IMR-90 (cell line): Measurements from ENCODE around the gene HIPK1. TPM values are rescaled to one million over a fixed set of nuclear protein-coding genes. Genes with fewer than 3 reads are reported as not detected.
"Not testable (repeated sequence)": the region's sequence is repeated elsewhere in the genome, so short reads cannot be mapped to it uniquely, and the experiment has no call there.

Experiments used
- ATAC-seq: fragments of 200-7000 bp; cut with Tn5 transposase; 2 replicates; pipeline ENCODE4 v1.9.1; 2020; ENCODE audit warnings: low read depth, mild to moderate bottlenecking, moderate library complexity
- BruUV-seq: library from RNA; stranded (reverse); fragments of 400-500 nt; replicated peaks from 2 replicates; lab custom pipeline; 2021; lab: Mats Ljungman, UMichigan
- CTCF ChIA-PET: fragments of 300-600 bp; formaldehyde crosslinking; extraction: SDS; loops from one replicate; lab custom pipeline; 2021; ENCODE audit warnings: antibody characterized with exemption; lab: Yijun Ruan, JAX
- POLR2A ChIA-PET: fragments of 300-600 bp; sonication (Branson Sonifier 250); formaldehyde crosslinking; loops from one replicate; lab custom pipeline; 2022; ENCODE audit warnings: antibody characterized with exemption; ENCODE audit not compliant: unreplicated experiment; lab: Charles Lee
- DNase-seq: peaks from one replicate; pipeline ENCODE4 v3.0.0; 2013
- H2AFZ ChIP-seq: replicated peaks from 2 replicates; pipeline ENCODE3; 2013; ENCODE audit warnings: low read length, mild to moderate bottlenecking; ENCODE audit not compliant: poor library complexity
- H2AK5ac ChIP-seq: 2 replicates; pipeline ENCODE4 v1.6.1; 2013; ENCODE audit warnings: low read depth, low read length, inconsistent platforms
- H2AK9ac ChIP-seq: replicated peaks from 2 replicates; pipeline ENCODE3; 2013; ENCODE audit warnings: mild to moderate bottlenecking, low read depth, low read length, moderate library complexity; ENCODE audit not compliant: poor library complexity
- H2BK120ac ChIP-seq: 2 replicates; pipeline ENCODE4 v1.6.1; 2013; ENCODE audit warnings: low read depth, low read length, inconsistent platforms
- H2BK15ac ChIP-seq: 3 replicates; pipeline ENCODE4 v1.6.1; 2013; ENCODE audit warnings: low read depth, low read length, inconsistent platforms
- H2BK20ac ChIP-seq: 2 replicates; pipeline ENCODE4 v1.6.1; 2013; ENCODE audit warnings: low read depth, mild to moderate bottlenecking, inconsistent platforms, low read length, moderate library complexity
- H2BK5ac ChIP-seq: 2 replicates; pipeline ENCODE4 v1.6.1; 2013; ENCODE audit warnings: mild to moderate bottlenecking, low read depth, low read length, inconsistent platforms; ENCODE audit not compliant: poor library complexity, severe bottlenecking
- H3K14ac ChIP-seq: replicated peaks from 2 replicates; pipeline ENCODE4 v1.6.1; 2013; ENCODE audit warnings: low read depth, low read length, inconsistent platforms
- H3K18ac ChIP-seq: 2 replicates; pipeline ENCODE4 v1.6.1; 2013; ENCODE audit warnings: low read depth, low read length, control low read depth
- H3K23ac ChIP-seq: 2 replicates; pipeline ENCODE4 v1.6.1; 2013; ENCODE audit warnings: low read depth, low read length, inconsistent platforms
- H3K27ac ChIP-seq: 2 replicates; pipeline ENCODE4 v1.5.1; 2013; ENCODE audit warnings: mild to moderate bottlenecking, control low read depth, low read length; ENCODE audit not compliant: insufficient read depth
- H3K27me3 ChIP-seq: 2 replicates; pipeline ENCODE4 v1.6.1; 2013; ENCODE audit warnings: low read length; ENCODE audit not compliant: control insufficient read depth, insufficient read depth
- H3K36me3 ChIP-seq: 2 replicates; pipeline ENCODE4 v1.6.1; 2013; ENCODE audit warnings: low read length, mixed read lengths; ENCODE audit not compliant: control insufficient read depth, insufficient read depth
- H3K4ac ChIP-seq: 2 replicates; pipeline ENCODE4 v1.6.1; 2013; ENCODE audit warnings: low read depth, low read length, inconsistent platforms
- H3K4me1 ChIP-seq: 2 replicates; pipeline ENCODE4 v1.6.1; 2013; ENCODE audit warnings: low read length, mixed read lengths; ENCODE audit not compliant: control insufficient read depth, insufficient read depth
- H3K4me2 ChIP-seq: 2 replicates; pipeline ENCODE4 v1.6.1; 2013; ENCODE audit warnings: low read depth, mild to moderate bottlenecking, control low read depth, low read length, moderate library complexity
- H3K4me3 ChIP-seq: 2 replicates; pipeline ENCODE4 v1.5.1; 2013; ENCODE audit warnings: low read depth, mild to moderate bottlenecking, control low read depth, low read length, moderate library complexity; ENCODE audit not compliant: insufficient read depth
- H3K56ac ChIP-seq: 2 replicates; pipeline ENCODE4 v1.6.1; 2013; ENCODE audit warnings: low read length, inconsistent platforms; ENCODE audit not compliant: insufficient read depth; ENCODE audit errors: extremely low read depth
- H3K79me1 ChIP-seq, 2 experiments: 2 replicates each; pipeline ENCODE4 v1.6.1; 2013; ENCODE audit warnings: low read length in 2 of 2, inconsistent platforms in 1 of 2, low read depth in 1 of 2
- H3K9ac ChIP-seq: 2 replicates; pipeline ENCODE4 v1.6.1; 2013; ENCODE audit warnings: low read depth, low read length, control low read depth
- H3K9me1 ChIP-seq: 2 replicates; pipeline ENCODE4 v1.6.1; 2013; ENCODE audit warnings: low read length, inconsistent platforms; ENCODE audit not compliant: insufficient read depth
- H3K9me3 ChIP-seq: 2 replicates; pipeline ENCODE4 v1.6.1; 2013; ENCODE audit warnings: low read length; ENCODE audit not compliant: control insufficient read depth, insufficient read depth
- H4K20me1 ChIP-seq: 2 replicates; pipeline ENCODE4 v1.6.1; 2013; ENCODE audit warnings: low read length, inconsistent platforms; ENCODE audit not compliant: insufficient read depth
- H4K5ac ChIP-seq: 2 replicates; pipeline ENCODE4 v1.6.1; 2013; ENCODE audit warnings: mild to moderate bottlenecking, low read depth, low read length, control low read depth
- H4K8ac ChIP-seq, 2 experiments: 2 replicates each; pipeline ENCODE4 v1.6.1; 2013; ENCODE audit warnings: low read depth in 2 of 2, low read length in 2 of 2, control low read depth in 1 of 2, inconsistent platforms in 1 of 2
- H4K91ac ChIP-seq: 2 replicates; pipeline ENCODE4 v1.6.1; 2013; ENCODE audit warnings: low read depth, low read length, inconsistent platforms; ENCODE audit not compliant: insufficient read depth
- BHLHE40 ChIP-seq: fragments of 150-350 bp; IDR thresholded peaks from 2 replicates; pipeline ENCODE4 v1.6.1; 2016; ENCODE audit warnings: mild to moderate bottlenecking, low read depth, low read length
- CHD1 ChIP-seq: IDR thresholded peaks from 2 replicates; pipeline ENCODE4 v1.6.1; 2012; ENCODE audit warnings: low read depth, low read length, improper control_type of control experiment
- ELK1 ChIP-seq: fragments of 150-350 bp; IDR thresholded peaks from 2 replicates; pipeline ENCODE4 v1.6.1; 2016; ENCODE audit warnings: low read depth, mild to moderate bottlenecking, low read length, moderate library complexity, borderline replicate concordance
- RCOR1 ChIP-seq: IDR thresholded peaks from 2 replicates; pipeline ENCODE4 v1.6.1; 2012; ENCODE audit warnings: mild to moderate bottlenecking, low read length, improper control_type of control experiment; ENCODE audit not compliant: insufficient replicate concordance
- WGBS, 2 experiments: methylation state at CpG; one replicate each; pipeline versions ENCODE4 v1.1.5 to v1.1.7; 2013; ENCODE audit warnings: missing lambda C conversion rate in 2 of 2; ENCODE audit not compliant: insufficient read length in 1 of 2; ENCODE audit errors: extremely low coverage in 2 of 2; 5-methylcytosine and 5-hydroxymethylcytosine counted together
- dilution Hi-C: fragments of 300-500 bp; cut with HindIII; formaldehyde crosslinking; loops from one replicate; pipeline ENCODE4 v1.14.3; 2018; ENCODE audit warnings: low sequenced_read_pairs; ENCODE audit not compliant: unreplicated experiment
- in situ Hi-C: fragments of 300-500 bp; cut with MboI; formaldehyde crosslinking; loops from 3 replicates; pipeline ENCODE4 v1.14.3; 2019; ENCODE audit warnings: low sequenced_read_pairs, inconsistent platforms, mixed read lengths
- intact Hi-C: fragments of 100-400 bp; cut with micrococcal nuclease; formaldehyde crosslinking; loops from 2 replicates; pipeline ENCODE4 v1.10.0; 2022
- polyA plus RNA-seq, 3 experiments: library from polyadenylated mRNA; depleted of rRNA; stranded (reverse); fragments of >200 nt; gene quantifications; 2 replicates each; pipeline ENCODE4 v1.2.3, GENCODE V29; 2012; ENCODE audit warnings: low replicate concordance in 1 of 3
- total RNA-seq: library from RNA; depleted of rRNA; stranded (reverse); fragments of >200 nt; gene quantifications from 2 replicates; pipeline ENCODE4 v1.2.3, GENCODE V29; 2012

Gene HIPK1
- total and polyA plus RNA-seq, 2 of the 4 experiments (the other 2 are of a cell fraction): 15.3 to 33.9 TPM

- ChIA-PET CTCF (interaction anchor here (0.7 to 1.3 kb wide), 2 partner anchors 102 to 279 kb away, joined by 3 read pairs; no protein-coding TSS in a partner anchor), POLR2A (no interaction called here)
- Histone ChIP-seq H4K20me1 (no peaks in the 10 kb centered on the region), H3K27ac (no peak overlapping the region), H3K27me3 (peaks cover 9% of the 10 kb centered on the region), H2AK5ac (no peak overlapping the region), H4K5ac (no peak overlapping the region), H3K4me3 (no peak overlapping the region), H4K8ac (no peak overlapping the region), H2BK120ac (no peak overlapping the region), H3K14ac (no peak overlapping the region), H3K79me1 (no peaks in the 10 kb centered on the region), H2BK20ac (no peak overlapping the region), H2AFZ (no peak overlapping the region), H2BK15ac (no peak overlapping the region), H3K4me2 (no peak overlapping the region; the same call in 1 of the 2 replicates), H3K9me3 (no peaks in the 10 kb centered on the region), H3K36me3 (no peaks in the 10 kb centered on the region), H2BK5ac (no peak overlapping the region), H3K9ac (no peak overlapping the region), H3K4ac (no peak overlapping the region), H3K4me1 (peaks cover 4% of the 10 kb centered on the region; the same call in 1 of the 2 replicates), H3K23ac (no peak overlapping the region), H4K91ac (no peak overlapping the region), H3K18ac (no peak overlapping the region), H2AK9ac (no peak overlapping the region), H3K56ac (no peak overlapping the region), H3K9me1 (no peaks in the 10 kb centered on the region)
- WGBS, 2 experiments: no CpG with 5 or more reads among the region's 5 CpGs
- BruUV-seq: no TSS peak
- DNase-seq: no peak
- TF ChIP-seq ELK1 (no peak), BHLHE40 (no peak), CHD1 (no peak), RCOR1 (no peak)
- dilution Hi-C loops (no loop called here), intact Hi-C loops (no loop called here), in situ Hi-C loops (no loop called here)
- ATAC-seq: no peak
Measured at GRCh38 chr1:114003431-114003830, 74.3 kb downstream of the HIPK1 start.

DNA sequence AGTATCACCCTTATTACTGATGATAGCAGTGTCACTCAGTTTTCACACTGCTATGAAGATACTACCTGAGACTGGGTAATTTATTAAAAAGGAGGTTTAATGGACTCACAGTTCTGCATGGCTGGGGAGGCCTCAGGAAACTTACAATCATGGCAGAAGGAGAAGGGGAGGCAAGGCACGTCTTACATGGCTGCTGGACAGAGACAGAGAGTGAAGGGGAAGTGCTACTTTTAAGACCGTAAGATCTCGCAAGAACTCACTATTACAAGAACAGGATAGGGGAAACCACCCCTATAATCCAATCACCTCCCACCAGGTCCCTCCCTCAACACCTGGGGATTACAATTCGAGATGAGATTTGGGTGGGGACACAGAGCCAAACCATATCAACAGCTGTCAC, 77.7 kb downstream of the HIPK1 start:
- H4K5ac ChIP-seq, ATAC-seq, H3K4ac ChIP-seq, H3K4me1 ChIP-seq, H4K8ac ChIP-seq, H2AFZ ChIP-seq, DNase-seq, POLR2A ChIA-PET, H2BK5ac ChIP-seq, H3K27ac ChIP-seq, H4K91ac ChIP-seq, H3K79me1 ChIP-seq, H3K4me2 ChIP-seq, H3K36me3 ChIP-seq, intact Hi-C loops, H2AK5ac ChIP-seq, BruUV-seq, in situ Hi-C loops, H3K4me3 ChIP-seq, H3K9me3 ChIP-seq, CTCF ChIA-PET, H3K9me1 ChIP-seq, H2BK120ac ChIP-seq, H3K56ac ChIP-seq, H3K14ac ChIP-seq, H2BK15ac ChIP-seq, H3K23ac ChIP-seq, H4K20me1 ChIP-seq, dilution Hi-C loops, H3K18ac ChIP-seq, H2AK9ac ChIP-seq, H3K9ac ChIP-seq, H2BK20ac ChIP-seq: not testable (repeated sequence)
- peaks cover 12% of the 10 kb centered on the region for H3K27me3 ChIP-seq
- no CpG with 5 or more reads among the region's 4 CpGs for WGBS, 2 experiments
